Sigmoid colon (tissue), 4 donors: Measurements from ENCODE around the gene ELFN2.

ENCODE experiments used
- POLR2A ChIP-seq, 2 donors: fragments of 450-650 bp; IDR thresholded peaks; one replicate each; pipeline ENCODE4 v1.6.1; 2016; ENCODE audit warnings: antibody characterized with exemption in 2 of 2, mild to moderate bottlenecking in 2 of 2, moderate library complexity in 2 of 2
- POLR2AphosphoS5 ChIP-seq, 4 donors: sonication (generic); formaldehyde crosslinking; IDR thresholded peaks; one replicate each; pipeline ENCODE4 v1.6.1; 2017; ENCODE audit warnings: antibody characterized with exemption in 4 of 4
- TF ChIP-seq, protein P1 (sequence below), 4 experiments: fragments of 450-650 bp in 3 of 4; fragments of 200-600 bp in 1 of 4; IDR thresholded peaks; one replicate each; pipeline ENCODE4 v1.5.1; 2016 to 2019; ENCODE audit warnings: antibody characterized with exemption in 4 of 4, mild to moderate bottlenecking in 3 of 4, moderate library complexity in 2 of 4

DNA sequence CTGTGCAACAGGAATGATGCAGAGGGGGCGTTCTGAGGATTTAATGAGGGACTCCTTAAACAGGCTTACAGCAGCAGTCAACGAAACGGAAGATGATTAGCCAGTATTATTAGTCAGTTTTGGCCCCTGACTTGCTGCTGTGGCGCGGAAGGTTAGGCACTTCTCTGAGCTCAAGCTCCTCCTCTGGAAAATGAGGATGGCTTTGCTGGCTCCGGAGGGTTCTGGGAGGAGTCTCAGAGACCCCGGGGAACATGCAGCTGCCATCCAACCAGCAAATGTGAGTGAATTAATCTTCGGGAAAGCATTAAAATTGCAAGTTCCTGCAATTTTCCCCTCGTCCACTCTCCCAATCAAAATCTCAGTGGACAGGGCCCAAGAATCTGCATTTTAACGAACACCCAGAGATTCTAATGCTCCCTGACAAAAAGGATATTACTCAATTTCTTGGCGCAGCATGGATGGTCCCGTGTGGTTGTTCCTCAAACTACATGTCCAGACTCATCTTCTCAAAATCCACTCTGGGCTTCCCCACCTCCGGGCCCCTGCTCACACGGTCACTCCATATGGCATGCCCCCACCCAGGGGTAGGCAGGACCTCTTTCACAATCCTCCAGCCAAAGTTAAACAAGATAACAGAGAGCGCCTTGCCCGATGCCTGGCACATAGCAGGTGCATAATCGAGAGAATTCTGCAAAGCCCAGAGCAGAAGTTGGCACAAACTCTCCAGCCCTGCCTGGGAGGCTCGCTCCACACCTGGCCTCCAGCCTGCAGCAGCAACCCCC is 6.4 kb downstream of the ELFN2 start:
- TF ChIP-seq POLR2A (IDR thresholded peaks at IDR 0.05), result no peak
- TF ChIP-seq, protein P1, sequence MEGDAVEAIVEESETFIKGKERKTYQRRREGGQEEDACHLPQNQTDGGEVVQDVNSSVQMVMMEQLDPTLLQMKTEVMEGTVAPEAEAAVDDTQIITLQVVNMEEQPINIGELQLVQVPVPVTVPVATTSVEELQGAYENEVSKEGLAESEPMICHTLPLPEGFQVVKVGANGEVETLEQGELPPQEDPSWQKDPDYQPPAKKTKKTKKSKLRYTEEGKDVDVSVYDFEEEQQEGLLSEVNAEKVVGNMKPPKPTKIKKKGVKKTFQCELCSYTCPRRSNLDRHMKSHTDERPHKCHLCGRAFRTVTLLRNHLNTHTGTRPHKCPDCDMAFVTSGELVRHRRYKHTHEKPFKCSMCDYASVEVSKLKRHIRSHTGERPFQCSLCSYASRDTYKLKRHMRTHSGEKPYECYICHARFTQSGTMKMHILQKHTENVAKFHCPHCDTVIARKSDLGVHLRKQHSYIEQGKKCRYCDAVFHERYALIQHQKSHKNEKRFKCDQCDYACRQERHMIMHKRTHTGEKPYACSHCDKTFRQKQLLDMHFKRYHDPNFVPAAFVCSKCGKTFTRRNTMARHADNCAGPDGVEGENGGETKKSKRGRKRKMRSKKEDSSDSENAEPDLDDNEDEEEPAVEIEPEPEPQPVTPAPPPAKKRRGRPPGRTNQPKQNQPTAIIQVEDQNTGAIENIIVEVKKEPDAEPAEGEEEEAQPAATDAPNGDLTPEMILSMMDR (IDR thresholded peaks at IDR 0.05), result no peak
- no peak for TF ChIP-seq POLR2AphosphoS5 (IDR thresholded peaks at IDR 0.05)
